WTC11 (cell line): ENCODE data around the gene CNR2. TPM values are rescaled to one million over a fixed set of nuclear protein-coding genes. Genes with fewer than 3 reads are reported as not detected.

Experiments used
- ATAC-seq: fragments of 200-7000 bp; cut with Tn5 transposase; 2 replicates; pipeline ENCODE4 v1.10.0; 2021; ENCODE audit warnings: mild to moderate bottlenecking, moderate library complexity
- CTCF ChIA-PET: fragments of 300-600 bp; sonication (Branson Sonifier 250); formaldehyde crosslinking; loops from one replicate; lab custom pipeline; 2021; ENCODE audit warnings: antibody characterized with exemption; lab: Charles Lee
- POLR2A ChIA-PET: fragments of 350-600 bp; sonication (Branson Sonifier 250); formaldehyde crosslinking; loops from one replicate; lab custom pipeline; 2021; ENCODE audit warnings: antibody characterized with exemption; lab: Charles Lee
- DNase-seq: peaks from one replicate; pipeline ENCODE4 v3.0.0; 2021; ENCODE audit warnings: low spot score
- H3K27ac Mint-ChIP-seq: 2 replicates; pipeline ENCODE4 v1.8.0; 2021; ENCODE audit warnings: mixed read lengths
- H3K27me3 Mint-ChIP-seq: 2 replicates; pipeline ENCODE4 v1.8.0; 2021; ENCODE audit warnings: low read depth, mild to moderate bottlenecking, moderate library complexity, mixed read lengths
- H3K36me3 Mint-ChIP-seq: 2 replicates; pipeline ENCODE4 v1.8.0; 2021; ENCODE audit warnings: mixed read lengths
- H3K4me1 Mint-ChIP-seq: 2 replicates; pipeline ENCODE4 v1.8.0; 2022; ENCODE audit warnings: mixed read lengths
- H3K4me3 Mint-ChIP-seq: 2 replicates; pipeline ENCODE4 v1.8.0; 2021; ENCODE audit warnings: mild to moderate bottlenecking, moderate library complexity, mixed read lengths
- H3K9me3 Mint-ChIP-seq: 2 replicates; pipeline ENCODE4 v1.8.0; 2021; ENCODE audit warnings: mixed read lengths
- ATF2 ChIP-seq: sonication (generic); formaldehyde crosslinking; IDR thresholded peaks from 2 replicates; pipeline ENCODE4 v1.8.1; 2022; ENCODE audit warnings: low read depth, missing genetic modification reagents, borderline replicate concordance
- ATF3 ChIP-seq: sonication (generic); formaldehyde crosslinking; conservative IDR thresholded peaks from 2 replicates; pipeline ENCODE4 v1.8.1; 2022; ENCODE audit warnings: mild to moderate bottlenecking, missing genetic modification reagents
- CREB1 ChIP-seq: sonication (generic); formaldehyde crosslinking; IDR thresholded peaks from 2 replicates; pipeline ENCODE4 v1.8.0; 2023; ENCODE audit warnings: mild to moderate bottlenecking, missing genetic modification reagents
- E2F1 ChIP-seq: sonication (generic); formaldehyde crosslinking; IDR thresholded peaks from 2 replicates; pipeline ENCODE4 v1.8.0; 2022; ENCODE audit warnings: mild to moderate bottlenecking, missing genetic modification reagents
- E2F5 ChIP-seq: sonication (generic); formaldehyde crosslinking; IDR thresholded peaks from 2 replicates; pipeline ENCODE4 v1.8.1; 2022; ENCODE audit warnings: mild to moderate bottlenecking, moderate library complexity, missing genetic modification reagents
- FOXP4 ChIP-seq: sonication (generic); formaldehyde crosslinking; IDR thresholded peaks from 2 replicates; pipeline ENCODE4 v1.8.0; 2022; ENCODE audit warnings: mild to moderate bottlenecking, missing genetic modification reagents
- IRF2 ChIP-seq: sonication (generic); formaldehyde crosslinking; IDR thresholded peaks from 2 replicates; pipeline ENCODE4 v1.8.0; 2022; ENCODE audit warnings: low read depth, missing genetic modification reagents, borderline replicate concordance
- MXD4 ChIP-seq: fragments of 250-450 bp; sonication (Bioruptor Pico); IDR thresholded peaks from 2 replicates; pipeline ENCODE4 v1.8.0; 2021; ENCODE audit warnings: mild to moderate bottlenecking, moderate library complexity, borderline replicate concordance
- NFATC4 ChIP-seq: fragments of 250-450 bp; sonication (Bioruptor Pico); IDR thresholded peaks from 2 replicates; pipeline ENCODE4 v1.9.0; 2021; ENCODE audit warnings: mild to moderate bottlenecking
- NR1H2 ChIP-seq: sonication (generic); formaldehyde crosslinking; IDR thresholded peaks from 2 replicates; pipeline ENCODE4 v1.9.0; 2021; ENCODE audit warnings: mild to moderate bottlenecking, moderate library complexity, missing genetic modification reagents
- NR2C2 ChIP-seq: sonication (generic); formaldehyde crosslinking; IDR thresholded peaks from 2 replicates; pipeline ENCODE4 v1.8.0; 2022; ENCODE audit warnings: mild to moderate bottlenecking, missing genetic modification reagents
- OVOL2 ChIP-seq: fragments of 250-450 bp; sonication (Bioruptor Pico); IDR thresholded peaks from 2 replicates; pipeline ENCODE4 v1.9.0; 2021; ENCODE audit warnings: mild to moderate bottlenecking, borderline replicate concordance
- PRDM15 ChIP-seq: sonication (generic); formaldehyde crosslinking; IDR thresholded peaks from 2 replicates; pipeline ENCODE4 v1.8.0; 2022; ENCODE audit warnings: missing genetic modification reagents
- PRRX2 ChIP-seq: fragments of 250-450 bp; sonication (Bioruptor Pico); IDR thresholded peaks from 2 replicates; pipeline ENCODE4 v1.8.0; 2021; ENCODE audit warnings: mild to moderate bottlenecking
- RELA ChIP-seq: sonication (generic); formaldehyde crosslinking; IDR thresholded peaks from 2 replicates; pipeline ENCODE4 v1.8.1; 2022; ENCODE audit warnings: missing genetic modification reagents, mild to moderate bottlenecking, borderline replicate concordance
- RORB ChIP-seq: fragments of 250-450 bp; sonication (Bioruptor Pico); IDR thresholded peaks from 2 replicates; pipeline ENCODE4 v1.9.0; 2021; ENCODE audit warnings: mild to moderate bottlenecking
- SP1 ChIP-seq: sonication (generic); formaldehyde crosslinking; conservative IDR thresholded peaks from 2 replicates; pipeline ENCODE4 v1.8.1; 2022; ENCODE audit warnings: missing genetic modification reagents
- TEAD4 ChIP-seq: sonication (generic); formaldehyde crosslinking; IDR thresholded peaks from 2 replicates; pipeline ENCODE4 v1.8.0; 2022; ENCODE audit warnings: mild to moderate bottlenecking, missing genetic modification reagents
- ZNF121 ChIP-seq: sonication (generic); formaldehyde crosslinking; IDR thresholded peaks from 2 replicates; pipeline ENCODE4 v1.8.0; 2023; ENCODE audit warnings: missing genetic modification reagents
- total RNA-seq: library from RNA; stranded (reverse); gene quantifications from 3 replicates; pipeline ENCODE4 v1.2.3, GENCODE V29; 2021
- TF ChIP-seq, protein P1 (sequence below): sonication (generic); formaldehyde crosslinking; IDR thresholded peaks from 2 replicates; pipeline ENCODE4 v1.8.0; 2022; ENCODE audit warnings: mild to moderate bottlenecking, missing genetic modification reagents

CNR2 gene
- total RNA-seq, 1 experiment from 2014 or later = not detected

DNA sequence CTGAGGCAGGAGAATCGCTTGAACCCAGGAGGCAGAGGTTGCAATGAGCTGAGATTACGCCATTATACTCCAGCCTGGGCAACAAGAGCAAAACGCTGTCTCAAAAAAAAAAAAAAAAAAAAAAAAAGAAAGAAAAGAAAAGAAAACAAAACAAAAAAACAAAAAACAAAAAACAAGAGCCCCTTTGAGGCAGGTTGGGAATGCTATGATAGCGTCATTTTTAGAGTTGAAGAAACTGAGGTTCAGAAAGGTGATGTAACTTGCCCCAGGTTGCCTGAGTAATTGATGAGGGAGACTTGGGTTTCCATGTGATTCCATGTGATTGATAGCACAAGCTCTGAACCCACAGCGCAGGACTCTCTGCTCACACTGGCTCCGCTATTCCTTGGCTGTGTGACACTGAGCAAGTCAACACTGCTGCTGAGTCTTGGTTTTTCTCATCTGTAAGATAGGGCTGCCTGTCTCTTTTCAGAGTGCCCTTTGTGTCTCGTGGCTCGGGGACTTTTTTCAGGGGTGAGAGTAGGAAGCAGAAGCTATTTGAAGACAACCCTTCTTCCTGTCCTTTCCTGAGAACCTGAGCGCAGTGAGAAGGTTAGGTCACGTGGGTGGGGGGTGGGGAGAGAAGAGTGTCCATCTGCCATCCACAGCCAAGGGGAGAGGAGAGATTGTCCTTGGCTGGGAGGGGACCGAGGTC lies 2.5 kb downstream of the CNR2 start (continued):
- TF ChIP-seq, protein P1, sequence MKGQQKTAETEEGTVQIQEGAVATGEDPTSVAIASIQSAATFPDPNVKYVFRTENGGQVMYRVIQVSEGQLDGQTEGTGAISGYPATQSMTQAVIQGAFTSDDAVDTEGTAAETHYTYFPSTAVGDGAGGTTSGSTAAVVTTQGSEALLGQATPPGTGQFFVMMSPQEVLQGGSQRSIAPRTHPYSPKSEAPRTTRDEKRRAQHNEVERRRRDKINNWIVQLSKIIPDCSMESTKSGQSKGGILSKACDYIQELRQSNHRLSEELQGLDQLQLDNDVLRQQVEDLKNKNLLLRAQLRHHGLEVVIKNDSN (CRISPR knock-in tag) = no peak
- TF ChIP-seq NR2C2 (CRISPR knock-in tag) = no peak
- TF ChIP-seq E2F1 (CRISPR knock-in tag) = no peak
- TF ChIP-seq NR1H2 (CRISPR knock-in tag) = no peak
- TF ChIP-seq RORB (CRISPR knock-in tag) = no peak
- TF ChIP-seq, all 79 proteins: peak for 0

DNA sequence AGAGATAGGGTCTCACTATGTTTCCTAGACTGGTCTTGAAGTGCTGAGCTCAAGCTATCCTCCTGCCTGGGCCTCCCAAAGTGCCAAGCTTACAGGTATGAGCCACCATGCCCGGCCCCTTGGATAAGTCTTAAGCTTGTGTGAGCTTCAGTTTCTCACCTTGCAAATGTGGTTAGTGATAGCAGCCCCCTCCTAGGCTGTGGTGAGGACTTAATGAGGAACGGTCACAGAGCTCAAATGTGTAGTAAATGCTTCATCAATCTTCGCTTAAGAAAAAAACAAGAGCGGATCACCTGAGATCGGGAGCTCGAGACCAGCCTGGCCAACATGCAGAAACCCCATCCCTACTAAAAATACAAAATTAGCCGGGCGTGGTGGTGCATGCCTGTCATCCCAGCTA lies 3.0 kb downstream of the CNR2 start:
- no peaks in the 10 kb centered on the region for H3K9me3 Mint-ChIP-seq
- H3K27ac Mint-ChIP-seq = no peak overlapping the region
- ATAC-seq (no peak), DNase-seq (no peak)
- ChIA-PET POLR2A (interaction anchor here (0.7 kb wide), 1 partner anchor 161 kb away, joined by 4 read pairs; no protein-coding TSS in a partner anchor), CTCF (interaction anchor here (0.6 to 5.3 kb wide), 7 partner anchors 28 to 240 kb away, joined by 3 to 44 read pairs (median 3); no protein-coding TSS in a partner anchor)
- TF ChIP-seq IRF2 (CRISPR knock-in tag) (no peak), ZNF121 (CRISPR knock-in tag) (no peak), NR2C2 (CRISPR knock-in tag) (no peak), SP1 (CRISPR knock-in tag) (no peak), TEAD4 (CRISPR knock-in tag) (no peak), E2F5 (CRISPR knock-in tag) (no peak), PRRX2 (no peak)
- H3K4me3 Mint-ChIP-seq = no peak overlapping the region
- H3K4me1 Mint-ChIP-seq = peaks cover 8% of the 10 kb centered on the region
- H3K27me3 Mint-ChIP-seq = peaks cover 10% of the 10 kb centered on the region
- H3K36me3 Mint-ChIP-seq = no peaks in the 10 kb centered on the region

- ATAC-seq = no peak
- no peaks in the 10 kb centered on the region for H3K9me3 Mint-ChIP-seq
- POLR2A ChIA-PET = no interaction called here
- CTCF ChIA-PET = interaction anchor here (0.6 to 5.3 kb wide), 4 partner anchors 29 to 132 kb away, joined by 3 to 44 read pairs (median 5); no protein-coding TSS in a partner anchor
- H3K27me3 Mint-ChIP-seq = peaks cover 17% of the 10 kb centered on the region
- peaks cover 13% of the 10 kb centered on the region for H3K4me1 Mint-ChIP-seq
- TF ChIP-seq RELA (no peak), ATF2 (CRISPR knock-in tag) (no peak), FOXP4 (CRISPR knock-in tag) (no peak), CREB1 (no peak), ATF3 (no peak), PRDM15 (no peak), NFATC4 (CRISPR knock-in tag) (no peak), OVOL2 (CRISPR knock-in tag) (no peak), MXD4 (CRISPR knock-in tag) (no peak)
- no peak for DNase-seq
- H3K36me3 Mint-ChIP-seq = no peaks in the 10 kb centered on the region
- no peak overlapping the region for H3K27ac Mint-ChIP-seq
- H3K4me3 Mint-ChIP-seq = no peak overlapping the region
Observed at GRCh38 chr1:23909412-23909811, 3.8 kb downstream of the CNR2 start.
